HepG2 (cell line): ENCODE results near the gene TTC17. TPM values are rescaled to one million over a fixed set of nuclear protein-coding genes. Genes with fewer than 3 reads are reported as not detected.

Experiments used
- ATAC-seq: fragments of 200-7000 bp; cut with Tn5 transposase; 3 replicates; pipeline ENCODE4 v1.9.1; 2020; ENCODE audit warnings: mild to moderate bottlenecking, moderate library complexity
- BruUV-seq: library from RNA; stranded (reverse); fragments of 400-500 nt; replicated peaks from 2 replicates; lab custom pipeline; 2021; lab: Mats Ljungman, UMichigan
- CTCF ChIA-PET: fragments of 300-600 bp; formaldehyde crosslinking; extraction: SDS; loops from one replicate; lab custom pipeline; 2021; ENCODE audit warnings: low total read pairs, inconsistent platforms, low intra/inter-chr PET ratio; lab: Yijun Ruan, JAX
- POLR2A ChIA-PET: fragments of 350-600 bp; sonication (Branson Sonifier 250); formaldehyde crosslinking; loops from one replicate; lab custom pipeline; 2020; ENCODE audit warnings: antibody characterized with exemption, inconsistent platforms; lab: Yijun Ruan, JAX
- DNase-seq: peaks from one replicate; pipeline ENCODE4 v3.0.0-alpha.2; 2015; ENCODE audit warnings: low spot score
- FAIRE-seq: peaks from 3 replicates; lab custom pipeline; 2011; peaks lifted over from hg19 to GRCh38; lab: Jason Lieb, UNC
- H2AFZ ChIP-seq: one replicate; pipeline ENCODE4 v1.6.1; 2011; ENCODE audit warnings: low read length, inconsistent platforms
- H3K27ac ChIP-seq: fragments of 300-600 bp; 3 replicates; pipeline ENCODE4 v1.8.0; 2011; ENCODE audit warnings: mixed run types, mild to moderate bottlenecking, mixed read lengths, low read length, inconsistent platforms; ENCODE audit not compliant: insufficient read depth; ENCODE audit errors: extremely low read length
- H3K27me3 ChIP-seq, 2 experiments: fragments of 200-600 bp in 1 of 2; 2 replicates in 1 of 2; 3 replicates in 1 of 2; pipeline versions ENCODE4 v1.6.0 to v1.8.0; 2011; ENCODE audit warnings: low read length in 2 of 2, mild to moderate bottlenecking in 2 of 2, moderate library complexity in 2 of 2, inconsistent platforms in 1 of 2; ENCODE audit not compliant: insufficient read depth in 2 of 2, control insufficient read depth in 1 of 2
- H3K36me3 ChIP-seq, 2 experiments: fragments of 200-600 bp in 1 of 2; replicated peaks in 1 of 2; 2 replicates in 1 of 2; 3 replicates in 1 of 2; pipeline versions ENCODE4 v1.5.1 to v1.8.0; 2011; ENCODE audit warnings: low read length in 2 of 2, inconsistent platforms in 1 of 2; ENCODE audit not compliant: insufficient read depth in 2 of 2, control insufficient read depth in 1 of 2
- H3K4me1 ChIP-seq: 2 replicates; pipeline ENCODE4 v1.5.1; 2012; ENCODE audit warnings: low read length, inconsistent platforms; ENCODE audit not compliant: insufficient read depth
- H3K4me2 ChIP-seq: 2 replicates; pipeline ENCODE4 v1.6.0; 2011; ENCODE audit warnings: low read depth, low read length, inconsistent platforms
- H3K4me3 ChIP-seq, 3 experiments: fragments of 200-600 bp in 1 of 3; sonication (generic), shearing (Covaris generic) in 1 of 3; replicated peaks in 1 of 3; 2 replicates each; pipeline ENCODE4 v1.5.1; 2011 to 2016; ENCODE audit warnings: low read length in 3 of 3, inconsistent platforms in 2 of 3, low read depth in 2 of 3, mild to moderate bottlenecking in 2 of 3, control low read depth in 1 of 3, mixed read lengths in 1 of 3; ENCODE audit not compliant: insufficient read depth in 1 of 3
- H3K79me2 ChIP-seq: one replicate; pipeline ENCODE4 v1.6.1; 2011; ENCODE audit warnings: low read length, inconsistent platforms; ENCODE audit not compliant: insufficient read depth
- H3K9ac ChIP-seq: 2 replicates; pipeline ENCODE4 v1.6.0; 2011; ENCODE audit warnings: mild to moderate bottlenecking, low read depth, low read length, inconsistent platforms; ENCODE audit not compliant: insufficient read depth
- H3K9me3 ChIP-seq: 2 replicates; pipeline ENCODE4 v1.5.1; 2012; ENCODE audit warnings: mild to moderate bottlenecking, low read length
- H4K20me1 ChIP-seq: 2 replicates; pipeline ENCODE4 v1.6.0; 2011; ENCODE audit warnings: inconsistent platforms, mild to moderate bottlenecking, low read length, moderate library complexity; ENCODE audit not compliant: insufficient read depth
- GZF1 ChIP-seq: sonication (generic); formaldehyde crosslinking; IDR thresholded peaks from 2 replicates; pipeline ENCODE4 v1.5.1; 2020; ENCODE audit warnings: mild to moderate bottlenecking, missing genetic modification reagents
- PHF21A ChIP-seq: sonication (generic); formaldehyde crosslinking; IDR thresholded peaks from 2 replicates; pipeline ENCODE4 v1.5.0; 2020; ENCODE audit warnings: mild to moderate bottlenecking, missing genetic modification reagents
- RERE ChIP-seq: IDR thresholded peaks from 2 replicates; pipeline ENCODE4 v1.6.1; 2016; ENCODE audit warnings: low read depth, missing genetic modification reagents, missing compliant biosample characterization
- SMAD1 ChIP-seq: sonication (generic); formaldehyde crosslinking; IDR thresholded peaks from 2 replicates; pipeline ENCODE4 v1.4.0; 2020; ENCODE audit warnings: missing genetic modification reagents, low read depth, mild to moderate bottlenecking, borderline replicate concordance
- YEATS2 ChIP-seq: sonication (generic); formaldehyde crosslinking; IDR thresholded peaks from 2 replicates; pipeline ENCODE4 v1.4.0; 2020; ENCODE audit warnings: missing genetic modification reagents, borderline replicate concordance
- WGBS: methylation state at CpG from one replicate; pipeline ENCODE4 v1.1.6; 2017; ENCODE audit warnings: low lambda C conversion rate; 5-methylcytosine and 5-hydroxymethylcytosine counted together
- in situ Hi-C: cut with HindIII; loops from 2 replicates; pipeline ENCODE4 v1.10.0; 2017; ENCODE audit warnings: low pct_unique_long_range_greater_than_20kb; ENCODE audit not compliant: extremely low pct_ligation_motif_present
- intact Hi-C: fragments of 100-400 bp; cut with micrococcal nuclease; formaldehyde crosslinking; loops from one replicate; pipeline ENCODE4 v1.10.0; 2022; ENCODE audit not compliant: unreplicated experiment
- polyA plus RNA-seq, 8 experiments: library from polyadenylated mRNA; depleted of rRNA in 3 of 8; stranded (reverse) in 7 of 8; unstranded in 1 of 8; fragments of >200 nt; fragmentation: Illumina TruSeq in 4 of 8; extraction: Trizol in 4 of 8; gene quantifications; 2 replicates each; pipeline versions ENCODE4 v1.2.1 to v1.2.3, GENCODE V29; 2011 to 2016; ENCODE audit warnings: low read depth in 4 of 8, missing spikeins in 1 of 8, mixed read lengths in 1 of 8; ENCODE audit not compliant: insufficient read depth in 1 of 8
- total RNA-seq, 5 experiments: library from RNA; depleted of rRNA; stranded (reverse); fragments of >200 nt; fragmentation: Illumina TruSeq; extraction: Trizol; gene quantifications; 2 replicates each; pipeline ENCODE4 v1.2.3, GENCODE V29; 2016; ENCODE audit warnings: low read depth in 1 of 5

The TTC17 gene
- total and polyA plus RNA-seq, 2 of the 13 experiments (the other 11 are each of a cell fraction or from before 2014, with no cell fraction given): 55.9 to 99.7 TPM

- DNase-seq (no peak), FAIRE-seq (no peak), ATAC-seq (no peak)
- H3K79me2 ChIP-seq: no peaks in the 10 kb centered on the region
- intact Hi-C loops (no loop called here), in situ Hi-C loops (no loop called here)
- no peaks in the 10 kb centered on the region for H4K20me1 ChIP-seq
- H3K4me3 ChIP-seq: no peak overlapping the region
- H3K9ac ChIP-seq: no peak overlapping the region
- no peak overlapping the region for H3K27ac ChIP-seq
- WGBS: 98% methylated on average over 3 of the region's 3 CpGs
- H3K36me3 ChIP-seq: peaks cover 5 to 48% of the 10 kb centered on the region in 2 experiments; a peak in 4 of 5 replicates
- no peaks in the 10 kb centered on the region for H3K9me3 ChIP-seq
- POLR2A ChIA-PET: no interaction called here
- H3K4me1 ChIP-seq: peaks cover 16% of the 10 kb centered on the region
- no TSS peak for BruUV-seq
- no peak overlapping the region for H2AFZ ChIP-seq
- no peak overlapping the region for H3K4me2 ChIP-seq
- CTCF ChIA-PET: no interaction called here
- H3K27me3 ChIP-seq: no peaks in the 10 kb centered on the region
- TF ChIP-seq RERE (CRISPR knock-in tag): no peak
- no peak for TF ChIP-seq SMAD1 (CRISPR knock-in tag)
- no peak for TF ChIP-seq YEATS2 (CRISPR knock-in tag)
- TF ChIP-seq GZF1 (CRISPR knock-in tag): no peak
- no peak for TF ChIP-seq PHF21A (CRISPR knock-in tag)
These were observed 45.7 kb downstream of the TTC17 start for GRCh38 chr11:43404406-43404805.
